Neural cell (in vitro differentiated cells): ENCODE measurements around the gene WDR5.

Experiments used
- CTCF ChIP-seq: fragments of 450-650 bp; IDR thresholded peaks from 2 replicates; pipeline ENCODE4 v1.5.1; 2014; ENCODE audit warnings: antibody characterized with exemption, mild to moderate bottlenecking, moderate library complexity; ENCODE audit not compliant: poor library complexity, severe bottlenecking
- EP300 ChIP-seq: fragments of 450-650 bp; conservative IDR thresholded peaks from 2 replicates; pipeline ENCODE4 v1.6.1; 2014; ENCODE audit warnings: antibody characterized with exemption, mild to moderate bottlenecking, moderate library complexity; ENCODE audit not compliant: poor library complexity, severe bottlenecking
- EZH2 ChIP-seq: fragments of 200-600, 300-800 bp; shearing (Covaris generic), sonication (generic); IDR thresholded peaks from 2 replicates; pipeline ENCODE4 v1.6.1; 2014; ENCODE audit warnings: antibody characterized with exemption, low read length, borderline replicate concordance, mild to moderate bottlenecking; ENCODE audit not compliant: insufficient read depth, poor library complexity, severe bottlenecking
- POLR2AphosphoS5 ChIP-seq: IDR thresholded peaks from 2 replicates; pipeline ENCODE4 v1.6.1; 2012
- RAD21 ChIP-seq: fragments of 450-650 bp; conservative IDR thresholded peaks from 2 replicates; pipeline ENCODE4 v1.6.1; 2014; ENCODE audit warnings: antibody characterized with exemption, mild to moderate bottlenecking, moderate library complexity

GRCh38 chr9:134167530-134167931, 31.6 kb downstream of the WDR5 start:
- TF ChIP-seq CTCF: no peak
- TF ChIP-seq RAD21: no peak
- no peak for TF ChIP-seq EP300
- no peak for TF ChIP-seq EZH2
- no peak for TF ChIP-seq POLR2AphosphoS5
